IMR-90 (cell line): ENCODE results near the gene PPP3CA.

Source experiments
- POLR2A ChIP-seq: IDR thresholded peaks from 2 replicates; pipeline ENCODE4 v1.6.1; 2012; ENCODE audit warnings: mild to moderate bottlenecking, low read depth, low read length
- RCOR1 ChIP-seq: IDR thresholded peaks from 2 replicates; pipeline ENCODE4 v1.6.1; 2012; ENCODE audit warnings: mild to moderate bottlenecking, low read length, improper control_type of control experiment; ENCODE audit not compliant: insufficient replicate concordance
- TF ChIP-seq, protein P1 (sequence below): conservative IDR thresholded peaks from 2 replicates; pipeline ENCODE4 v1.5.1; 2012; ENCODE audit warnings: mild to moderate bottlenecking, low read depth, low read length, improper control_type of control experiment
- TF ChIP-seq, protein P2 (sequence below): fragments of 150-350 bp; IDR thresholded peaks from 2 replicates; pipeline ENCODE4 v1.6.1; 2017; ENCODE audit warnings: mild to moderate bottlenecking, antibody characterized with exemption, low read length, low read depth

DNA sequence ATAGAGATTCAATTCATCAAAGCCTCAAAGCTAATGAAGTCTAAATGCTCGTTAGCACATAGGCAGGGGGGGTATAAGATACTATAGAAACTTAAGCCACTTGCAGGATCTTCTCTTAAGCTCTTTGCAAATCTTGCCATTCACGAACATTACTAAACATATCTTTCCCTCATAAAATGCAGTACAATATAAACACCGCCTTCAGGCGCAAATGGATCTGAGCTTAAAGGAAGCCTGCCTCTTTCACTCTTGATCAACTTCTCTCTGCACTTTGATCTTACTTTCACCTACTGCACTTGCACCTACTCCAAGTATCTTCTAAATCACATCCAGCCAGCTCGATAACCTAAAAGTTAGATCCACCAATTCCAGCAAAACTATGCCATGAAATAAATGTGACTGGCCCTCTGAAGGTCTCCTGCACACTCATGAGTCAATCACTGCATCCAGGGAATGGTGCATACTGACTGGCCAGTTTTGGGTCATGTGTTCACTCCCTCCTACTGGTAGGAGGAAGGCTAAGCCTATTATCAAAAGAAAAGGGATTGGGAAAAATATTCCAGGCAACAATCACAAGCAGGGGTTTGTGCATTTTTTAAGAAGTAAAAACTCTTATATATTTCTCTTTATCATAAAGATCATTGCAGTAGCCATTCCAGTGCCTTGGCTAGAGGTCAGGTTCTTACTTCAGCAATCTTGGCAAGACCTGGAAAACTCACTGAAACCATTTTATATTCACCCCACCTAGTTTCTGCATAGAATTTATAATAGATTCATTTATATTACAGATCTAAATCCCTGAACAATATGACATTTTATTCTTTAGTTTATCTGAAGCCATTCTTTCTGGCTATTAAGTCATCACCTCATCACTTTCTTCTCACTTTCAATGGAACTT, 222.0 kb downstream of the PPP3CA start:
- TF ChIP-seq, protein P1, sequence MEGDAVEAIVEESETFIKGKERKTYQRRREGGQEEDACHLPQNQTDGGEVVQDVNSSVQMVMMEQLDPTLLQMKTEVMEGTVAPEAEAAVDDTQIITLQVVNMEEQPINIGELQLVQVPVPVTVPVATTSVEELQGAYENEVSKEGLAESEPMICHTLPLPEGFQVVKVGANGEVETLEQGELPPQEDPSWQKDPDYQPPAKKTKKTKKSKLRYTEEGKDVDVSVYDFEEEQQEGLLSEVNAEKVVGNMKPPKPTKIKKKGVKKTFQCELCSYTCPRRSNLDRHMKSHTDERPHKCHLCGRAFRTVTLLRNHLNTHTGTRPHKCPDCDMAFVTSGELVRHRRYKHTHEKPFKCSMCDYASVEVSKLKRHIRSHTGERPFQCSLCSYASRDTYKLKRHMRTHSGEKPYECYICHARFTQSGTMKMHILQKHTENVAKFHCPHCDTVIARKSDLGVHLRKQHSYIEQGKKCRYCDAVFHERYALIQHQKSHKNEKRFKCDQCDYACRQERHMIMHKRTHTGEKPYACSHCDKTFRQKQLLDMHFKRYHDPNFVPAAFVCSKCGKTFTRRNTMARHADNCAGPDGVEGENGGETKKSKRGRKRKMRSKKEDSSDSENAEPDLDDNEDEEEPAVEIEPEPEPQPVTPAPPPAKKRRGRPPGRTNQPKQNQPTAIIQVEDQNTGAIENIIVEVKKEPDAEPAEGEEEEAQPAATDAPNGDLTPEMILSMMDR: no peak
- TF ChIP-seq, protein P2, sequence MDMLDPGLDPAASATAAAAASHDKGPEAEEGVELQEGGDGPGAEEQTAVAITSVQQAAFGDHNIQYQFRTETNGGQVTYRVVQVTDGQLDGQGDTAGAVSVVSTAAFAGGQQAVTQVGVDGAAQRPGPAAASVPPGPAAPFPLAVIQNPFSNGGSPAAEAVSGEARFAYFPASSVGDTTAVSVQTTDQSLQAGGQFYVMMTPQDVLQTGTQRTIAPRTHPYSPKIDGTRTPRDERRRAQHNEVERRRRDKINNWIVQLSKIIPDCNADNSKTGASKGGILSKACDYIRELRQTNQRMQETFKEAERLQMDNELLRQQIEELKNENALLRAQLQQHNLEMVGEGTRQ: no peak
- TF ChIP-seq POLR2A (no peak), RCOR1 (no peak)
